ENCODE results near the gene RPS6KB2.

Gene RPS6KB2

GRCh38 chr11:67412495-67413179, 15.7 kb upstream of the RPS6KB2 start:
- TF ChIP-seq CTCF (IDR thresholded peaks at IDR 0.05; ENCODE audit: low read length, missing control alignments), result no peak
- H3K4me3 ChIP-seq (replicated peaks; ENCODE audit: low read depth, low read length), result no peak overlapping the region
- DNase-seq (ENCODE audit: low read depth), result no peak

DNA sequence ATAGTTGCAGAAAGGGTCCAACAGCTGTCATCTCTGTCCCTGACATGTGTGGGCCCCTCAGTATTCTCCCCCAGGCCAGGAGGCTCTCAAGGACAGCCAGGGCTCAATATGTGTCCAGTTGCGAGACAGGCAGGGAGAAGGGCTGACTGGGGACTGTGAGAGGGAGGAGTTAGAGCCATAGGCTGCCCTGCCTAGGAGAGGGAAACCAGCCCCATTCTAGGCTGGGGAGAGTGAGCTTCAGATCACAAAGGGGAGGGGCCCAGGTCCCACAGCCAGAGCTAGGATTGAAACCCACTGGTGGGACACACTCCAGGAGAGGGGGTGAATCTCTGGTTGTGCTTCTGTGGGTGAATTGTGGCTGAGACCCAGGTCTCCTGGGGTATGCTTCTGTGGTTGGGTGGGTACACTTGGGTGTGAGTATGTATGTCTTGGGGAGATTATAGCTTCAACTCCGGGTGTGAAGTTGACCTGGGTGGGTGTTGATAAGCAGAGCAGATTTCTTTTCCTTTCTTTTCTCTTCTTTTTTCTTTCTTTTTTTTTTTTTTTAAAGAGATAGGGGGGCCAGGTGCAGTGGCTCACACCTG, 14.9 kb upstream of the RPS6KB2 start:
- no peak for DNase-seq (ENCODE audit: low read depth)

DNA sequence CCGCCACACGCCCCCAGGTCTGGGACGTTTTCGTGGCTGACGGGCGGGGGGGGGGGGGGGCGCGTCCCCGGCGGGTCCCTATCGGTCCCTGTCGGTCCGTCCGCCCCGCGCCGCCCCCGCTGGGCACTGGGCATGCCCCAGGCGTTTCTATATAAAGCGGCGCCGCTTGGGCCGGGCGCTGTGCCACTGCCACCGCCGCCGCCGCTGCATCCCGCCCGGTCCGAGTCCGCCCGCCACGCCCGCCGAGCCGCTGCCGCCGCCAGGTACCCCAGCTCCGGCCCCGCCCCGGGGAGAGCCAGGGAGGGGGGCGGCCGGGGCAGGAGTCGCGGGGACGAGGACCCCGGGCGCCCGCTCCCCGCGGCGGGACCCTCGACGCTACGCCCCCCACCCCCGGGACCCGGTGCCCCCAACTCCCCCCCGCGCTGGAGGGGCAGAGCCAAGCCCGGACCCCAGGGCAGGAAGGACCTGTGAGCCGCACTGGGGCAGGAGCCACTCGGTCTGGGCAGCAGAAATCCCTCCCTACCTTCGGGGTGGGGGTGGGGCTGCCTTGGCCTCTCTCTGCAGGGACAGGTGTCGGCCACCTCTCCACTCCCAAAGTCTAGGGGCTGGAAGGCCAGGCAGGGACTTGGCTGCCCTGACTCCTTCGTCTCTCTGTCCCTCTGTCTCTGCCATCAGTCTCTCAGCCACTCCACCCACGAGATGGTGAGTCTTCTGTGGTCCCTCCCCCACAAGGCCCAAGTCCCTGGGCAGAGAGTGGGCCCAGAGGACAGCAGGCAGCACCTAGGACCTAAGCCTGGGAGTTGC, 12.6 kb upstream of the RPS6KB2 start, which contains the start of gene CARNS1:
Gene CARNS1, plus strand, starts transcription at position 178 of the 804 bp plus-strand sequence. Its CDS starts 522 bp downstream, at position 700.
- H3K4me3 ChIP-seq (replicated peaks; ENCODE audit: low read depth, low read length), result peak within 1 kb of the TSS; percentile 14
- TF ChIP-seq CTCF (IDR thresholded peaks at IDR 0.05; ENCODE audit: low read length, missing control alignments), result no peak
- DNase-seq (ENCODE audit: low read depth), result no peak

More for the DNA sequence above, 14.9 kb upstream of the RPS6KB2 start:
- no peak overlapping the region for H3K4me3 ChIP-seq (replicated peaks; ENCODE audit: low read depth, low read length)
- TF ChIP-seq CTCF (IDR thresholded peaks at IDR 0.05; ENCODE audit: low read length, missing control alignments), result no peak

DNA sequence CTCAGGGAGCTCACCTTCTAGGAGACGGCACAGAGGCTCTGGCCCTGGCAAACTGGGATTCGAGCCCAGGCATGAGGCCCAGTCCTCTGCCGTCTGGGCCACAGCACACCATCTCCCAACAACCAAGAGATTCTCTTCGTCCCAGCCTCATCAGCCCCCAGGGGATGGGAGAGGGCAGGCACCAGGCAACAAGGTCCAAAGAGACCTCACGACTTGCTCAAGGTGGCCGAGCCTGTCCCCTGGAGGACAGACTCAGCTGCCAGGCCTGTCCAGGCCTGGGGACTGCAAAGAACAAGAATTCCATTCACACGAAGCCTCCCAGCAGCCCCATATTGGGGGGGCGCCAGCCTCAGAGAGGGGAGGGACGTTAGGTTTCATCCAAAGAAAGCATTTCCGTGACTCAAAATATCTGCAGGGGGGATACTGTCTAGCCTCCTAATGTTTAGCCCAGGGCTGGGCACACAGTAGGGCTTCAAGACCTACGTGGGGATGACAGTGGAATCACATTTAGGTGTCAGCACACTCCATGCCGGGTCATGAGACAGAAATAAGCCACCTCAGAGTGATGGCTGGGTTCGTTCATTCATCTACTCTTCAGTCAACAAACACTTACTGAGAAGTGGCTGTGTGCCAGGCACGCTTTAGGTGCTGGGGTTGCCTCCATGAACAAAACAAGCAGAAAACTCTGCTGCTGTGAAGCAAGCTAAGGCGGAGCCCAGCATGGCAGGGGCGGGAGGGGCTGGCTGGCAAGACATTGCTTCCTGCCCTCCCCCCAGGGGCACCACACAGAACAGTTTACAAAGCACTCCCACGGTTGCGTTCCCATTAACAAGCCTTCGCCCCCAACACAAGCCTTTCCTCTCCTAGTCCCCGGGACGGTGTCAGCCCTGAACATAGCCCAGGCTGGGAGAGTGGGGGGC, 11.6 kb upstream of the RPS6KB2 start:
- peak; percentile 41 for DNase-seq (ENCODE audit: low read depth)
- no peak for TF ChIP-seq CTCF (IDR thresholded peaks at IDR 0.05; ENCODE audit: low read length, missing control alignments)
- H3K4me3 ChIP-seq (replicated peaks; ENCODE audit: low read depth, low read length), result no peak overlapping the region

GRCh38 chr11:67417425-67417824, 10.9 kb upstream of the RPS6KB2 start:
- DNase-seq (ENCODE audit: low read depth), result no peak
- H3K4me3 ChIP-seq (replicated peaks; ENCODE audit: low read depth, low read length), result no peak overlapping the region
- TF ChIP-seq CTCF (IDR thresholded peaks at IDR 0.05; ENCODE audit: low read length, missing control alignments), result no peak

Data from fibroblast of pulmonary artery (primary cell).